CD4-positive, alpha-beta T cell treated with Interleukin-4 for 1 hour (primary cell): ENCODE data around the gene TFPT.
A peak's percentile ranks its signal among the peaks of the same experiment; 100 is the strongest.

Experiments used
- DNase-seq, 2 donors: peaks; one replicate each; pipeline ENCODE4 v3.0.0-alpha.2; 2020 to 2022

Gene TFPT

GRCh38 chr19:54148158-54148557 is 32.7 kb upstream of the TFPT start:
- DNase-seq = no peak

- no peak for DNase-seq
Observed at GRCh38 chr19:54147676-54148075, 32.2 kb upstream of the TFPT start.

GRCh38 chr19:54145541-54146158 is 30.2 kb upstream of the TFPT start:
- no peak for DNase-seq

- no peak for DNase-seq
Observed at GRCh38 chr19:54142166-54142780, 26.8 kb upstream of the TFPT start.

- no peak for DNase-seq
Observed at GRCh38 chr19:54141356-54141755, 25.9 kb upstream of the TFPT start.

GRCh38 chr19:54138489-54139256 is 23.2 kb upstream of the TFPT start:
- DNase-seq = no peak

- peak in 1 of 2 donors; percentile 53 for DNase-seq
Observed at GRCh38 chr19:54137699-54138488, 22.4 kb upstream of the TFPT start, which contains the start of gene CNOT3. TSS of gene CNOT3 (plus strand) at chr19:54137762. CDS start at chr19:54142979, 5,217 bp downstream.

- DNase-seq = peak; percentile 100
Observed at GRCh38 chr19:54136864-54137698, 21.6 kb upstream of the TFPT start.

- no peak for DNase-seq
Observed at GRCh38 chr19:54136086-54136863, 20.8 kb upstream of the TFPT start.

GRCh38 chr19:54133957-54134590 is 18.6 kb upstream of the TFPT start:
- DNase-seq = no peak

- no peak for DNase-seq
Observed at GRCh38 chr19:54133312-54133956, 18.0 kb upstream of the TFPT start.

GRCh38 chr19:54129617-54129996 is 14.2 kb upstream of the TFPT start:
- no peak for DNase-seq

- DNase-seq = no peak
Observed at GRCh38 chr19:54128796-54129616, 13.5 kb upstream of the TFPT start.

- DNase-seq = no peak
Observed at GRCh38 chr19:54128441-54128725, 12.9 kb upstream of the TFPT start.

- DNase-seq = no peak
Observed at GRCh38 chr19:54127688-54128440, 12.4 kb upstream of the TFPT start.

GRCh38 chr19:54125713-54126112 is 10.3 kb upstream of the TFPT start:
- no peak for DNase-seq

GRCh38 chr19:54124393-54124792 is 8.9 kb upstream of the TFPT start:
- no peak for DNase-seq

- DNase-seq = no peak
Observed at GRCh38 chr19:54123682-54124081, 8.2 kb upstream of the TFPT start.

- no peak for DNase-seq
Observed at GRCh38 chr19:54121259-54121658, 5.8 kb upstream of the TFPT start.
